Adrenal gland (tissue), 12 donors: ENCODE data around the gene UCP3. TPM values are rescaled to one million over a fixed set of nuclear protein-coding genes. Genes with fewer than 3 reads are reported as not detected.

Experiments
- DNase-seq, 7 donors: peaks; one replicate each; pipeline ENCODE4 v3.0.0-alpha.2; 2019 to 2020
- H3K27ac ChIP-seq, 5 donors: fragments of 200-600 bp; sonication (generic) in 4 of 5; 1 replicate in 3 of 5; 2 replicates in 2 of 5; pipeline versions ENCODE4 v1.5.1 to v1.8.0; 2016 to 2020; ENCODE audit warnings: mild to moderate bottlenecking in 1 of 5
- H3K27me3 ChIP-seq: fragments of 200-600 bp; 2 replicates; pipeline ENCODE4 v1.8.0; 2021
- H3K36me3 ChIP-seq, 2 donors: fragments of 200-600 bp; replicated peaks in 1 of 2; 1 replicate in 1 of 2; 2 replicates in 1 of 2; pipeline versions ENCODE4 v1.5.1 to v1.8.0; 2018 to 2022
- H3K4me1 ChIP-seq, 2 donors: fragments of 200-600 bp; replicated peaks in 1 of 2; 1 replicate in 1 of 2; 2 replicates in 1 of 2; pipeline versions ENCODE4 v1.5.1 to v1.8.0; 2018 to 2021
- H3K4me3 ChIP-seq, 4 donors: fragments of 200-600 bp; sonication (generic) in 3 of 4; one replicate each; pipeline ENCODE4 v1.5.1; 2016 to 2018
- H3K9me3 ChIP-seq, 3 donors: fragments of 200-600 bp; sonication (generic) in 1 of 3; replicated peaks in 1 of 3; 1 replicate in 2 of 3; 2 replicates in 1 of 3; pipeline versions ENCODE4 v1.5.1 to v1.8.0; 2016 to 2021
- POLR2A ChIP-seq, 2 donors: fragments of 450-650 bp; IDR thresholded peaks; one replicate each; pipeline ENCODE4 v1.6.1; 2017; ENCODE audit warnings: antibody characterized with exemption in 2 of 2, mild to moderate bottlenecking in 2 of 2, moderate library complexity in 1 of 2
- WGBS, 4 donors: extraction: QIAGEN DNeasy Blood & Tissue Kit in 2 of 4; methylation state at CpG; one replicate each; pipeline versions ENCODE4 v1.1.5 to v1.1.7; 2013 to 2017; 5-methylcytosine and 5-hydroxymethylcytosine counted together
- intact Hi-C, 2 donors: fragments of 100-400 bp; cut with DNase I; formaldehyde crosslinking; loops; one replicate each; pipeline versions ENCODE4 v1.14.1 to v1.15.0; 2022 to 2023
- polyA plus RNA-seq, 3 donors: library from polyadenylated mRNA; stranded (reverse); fragments of 200-250 nt in 2 of 3; fragments of 350-450 nt in 1 of 3; fragmentation: Illumina TruSeq in 1 of 3; extraction: RNeasy Lipid Tissue Mini Kit (QIAGEN cat#74804) in 1 of 3; gene quantifications; one replicate each; pipeline ENCODE4 v1.2.3, GENCODE V29; 2013 to 2014
- total RNA-seq, 9 donors: library from RNA; depleted of rRNA in 4 of 9; stranded (reverse); fragments of >200 nt in 4 of 9; fragments of 120-200 nt in 1 of 9; fragmentation: NEBNext Ultra II Directional in 1 of 9; extraction: Animal tissue kit (Norgen Biotek cat#: 25700) in 1 of 9; gene quantifications; one replicate each; pipeline versions ENCODE4 v1.1.0 to v1.2.4, GENCODE V29; 2013 to 2023
- TF ChIP-seq, protein P1 (sequence below), 6 experiments: fragments of 450-650 bp in 4 of 6; fragments of 200-600 bp in 2 of 6; sonication (generic) in 1 of 6; IDR thresholded peaks; 1 replicate in 5 of 6; 2 replicates in 1 of 6; pipeline versions ENCODE4 v1.5.1 to v1.8.0; 2016 to 2021; ENCODE audit warnings: antibody characterized with exemption in 6 of 6, mild to moderate bottlenecking in 2 of 6, moderate library complexity in 1 of 6
- donor health status: healthy with polysubstance abuse.
- donor health status: Bipolar disorder and iron deficiency.
- donor health status: DM: yes; HTN: yes; CAD: no.
- donor health status: DM: no; HTN: no; CAD: no.
- donor health status: DM: no; HTN: no; CAD: no.
- donor health status: DM: yes; HTN: yes; CAD: no.

Gene UCP3
- total and polyA plus RNA-seq, 12 donors = 0.36 to 6.3 (median 1.4) TPM

DNA sequence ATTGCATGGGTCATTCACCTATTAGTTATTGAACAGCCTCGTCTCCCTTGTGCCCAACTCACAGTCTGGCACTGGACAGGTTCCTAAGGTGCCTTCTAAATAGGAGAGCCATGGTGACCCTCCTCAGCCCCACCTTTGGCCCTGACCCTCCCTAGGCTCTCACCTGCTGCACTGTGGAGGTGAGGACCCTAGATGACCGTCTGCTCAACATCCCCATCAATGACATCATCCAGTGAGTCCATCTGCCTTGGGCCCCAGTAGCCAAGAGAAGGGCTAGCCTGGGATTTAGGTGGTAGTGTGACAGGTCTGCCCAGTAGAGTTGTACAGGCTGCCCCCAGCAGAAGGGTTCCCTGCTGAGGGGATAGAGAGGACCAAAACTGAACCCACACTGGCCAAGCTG lies 39.8 kb downstream of the UCP3 start:
- H3K4me3 ChIP-seq = no peak overlapping the region
- 47 to 80% (median 72%) methylated on average over 2 of the region's 2 CpGs for WGBS, 4 donors
- H3K36me3 ChIP-seq = no peaks in the 10 kb centered on the region
- DNase-seq = no peak
- intact Hi-C loops = loop anchor here (10.0 kb wide), 2 partner anchors 106 to 286 kb away; no protein-coding TSS in a partner anchor
- no peaks in the 10 kb centered on the region for H3K27me3 ChIP-seq
- H3K9me3 ChIP-seq = no peaks in the 10 kb centered on the region
- TF ChIP-seq, protein P1, sequence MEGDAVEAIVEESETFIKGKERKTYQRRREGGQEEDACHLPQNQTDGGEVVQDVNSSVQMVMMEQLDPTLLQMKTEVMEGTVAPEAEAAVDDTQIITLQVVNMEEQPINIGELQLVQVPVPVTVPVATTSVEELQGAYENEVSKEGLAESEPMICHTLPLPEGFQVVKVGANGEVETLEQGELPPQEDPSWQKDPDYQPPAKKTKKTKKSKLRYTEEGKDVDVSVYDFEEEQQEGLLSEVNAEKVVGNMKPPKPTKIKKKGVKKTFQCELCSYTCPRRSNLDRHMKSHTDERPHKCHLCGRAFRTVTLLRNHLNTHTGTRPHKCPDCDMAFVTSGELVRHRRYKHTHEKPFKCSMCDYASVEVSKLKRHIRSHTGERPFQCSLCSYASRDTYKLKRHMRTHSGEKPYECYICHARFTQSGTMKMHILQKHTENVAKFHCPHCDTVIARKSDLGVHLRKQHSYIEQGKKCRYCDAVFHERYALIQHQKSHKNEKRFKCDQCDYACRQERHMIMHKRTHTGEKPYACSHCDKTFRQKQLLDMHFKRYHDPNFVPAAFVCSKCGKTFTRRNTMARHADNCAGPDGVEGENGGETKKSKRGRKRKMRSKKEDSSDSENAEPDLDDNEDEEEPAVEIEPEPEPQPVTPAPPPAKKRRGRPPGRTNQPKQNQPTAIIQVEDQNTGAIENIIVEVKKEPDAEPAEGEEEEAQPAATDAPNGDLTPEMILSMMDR (IDR thresholded peaks at IDR 0.05) = no peak
- no peak for TF ChIP-seq POLR2A (IDR thresholded peaks at IDR 0.05)
- no peaks in the 10 kb centered on the region for H3K4me1 ChIP-seq
- H3K27ac ChIP-seq = no peak overlapping the region

DNA sequence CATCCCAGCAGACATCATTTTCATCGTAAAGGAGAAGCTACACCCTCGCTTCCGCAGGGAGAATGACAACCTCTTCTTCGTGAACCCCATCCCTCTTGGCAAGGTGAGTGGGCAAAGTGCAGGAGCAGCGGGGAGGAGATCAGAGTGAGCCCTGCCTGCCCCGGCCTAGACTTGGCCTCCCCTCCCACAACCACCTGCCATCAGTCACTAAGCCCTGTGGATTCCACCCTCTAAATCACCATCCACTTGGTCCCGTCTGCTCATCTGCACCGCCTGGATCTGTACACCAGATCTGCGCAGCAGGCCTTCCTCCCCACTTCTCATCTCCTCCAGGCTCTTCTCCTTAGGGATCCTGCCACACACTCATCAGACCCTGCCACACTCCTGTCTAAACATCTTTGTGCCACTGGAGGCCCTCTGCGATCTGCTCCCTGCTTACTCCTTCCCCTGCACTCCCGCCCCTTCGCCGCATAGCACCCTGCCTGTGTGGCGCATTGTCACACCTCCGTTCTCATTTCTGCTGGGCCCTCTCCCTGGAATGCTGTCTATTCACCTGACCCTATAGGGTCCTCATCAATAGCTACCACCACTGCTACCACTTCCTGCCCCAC lies 40.4 kb downstream of the UCP3 start:
- DNase-seq = no peak
- WGBS, 4 donors = 91 to 97% (median 95%) methylated on average over 15 of the region's 15 CpGs
- intact Hi-C loops = loop anchor here (10.0 kb wide), 2 partner anchors 106 to 286 kb away; no protein-coding TSS in a partner anchor
- H3K4me1 ChIP-seq = no peaks in the 10 kb centered on the region
- H3K36me3 ChIP-seq = no peaks in the 10 kb centered on the region
- H3K4me3 ChIP-seq = no peak overlapping the region
- H3K9me3 ChIP-seq = no peaks in the 10 kb centered on the region
- H3K27ac ChIP-seq = no peak overlapping the region
- no peaks in the 10 kb centered on the region for H3K27me3 ChIP-seq
- TF ChIP-seq, protein P1 (IDR thresholded peaks at IDR 0.05) = no peak
- no peak for TF ChIP-seq POLR2A (IDR thresholded peaks at IDR 0.05)

DNA sequence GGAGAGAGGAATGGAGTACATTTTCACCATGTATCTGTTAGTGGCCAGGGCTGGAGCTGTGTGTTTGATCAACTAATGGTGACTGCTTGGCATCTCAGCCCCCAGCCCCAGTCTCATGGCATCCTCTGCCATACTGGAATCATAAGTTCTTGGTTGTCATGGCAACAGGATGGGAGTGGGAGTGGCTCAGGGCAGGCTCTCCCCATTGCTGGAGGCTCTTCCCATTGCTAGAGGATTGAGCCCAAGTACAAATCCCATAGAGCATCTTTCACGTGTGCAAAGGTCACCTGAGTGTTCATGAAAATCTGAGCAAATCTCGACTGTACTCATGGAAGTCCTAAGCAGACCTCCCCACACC lies 43.1 kb downstream of the UCP3 start:
- no peak for DNase-seq
- Histone ChIP-seq H3K27ac (no peak overlapping the region), H3K4me3 (no peak overlapping the region), H3K9me3 (no peaks in the 10 kb centered on the region), H3K27me3 (no peaks in the 10 kb centered on the region), H3K36me3 (no peaks in the 10 kb centered on the region), H3K4me1 (no peaks in the 10 kb centered on the region)
- intact Hi-C loops = loop anchor here (10.0 kb wide), 2 partner anchors 109 to 289 kb away; no protein-coding TSS in a partner anchor
- TF ChIP-seq, protein P1 (IDR thresholded peaks at IDR 0.05) = no peak
- no peak for TF ChIP-seq POLR2A (IDR thresholded peaks at IDR 0.05)
- WGBS, 4 donors = 46 to 63% (median 55%) methylated on average over 2 of the region's 2 CpGs

DNA sequence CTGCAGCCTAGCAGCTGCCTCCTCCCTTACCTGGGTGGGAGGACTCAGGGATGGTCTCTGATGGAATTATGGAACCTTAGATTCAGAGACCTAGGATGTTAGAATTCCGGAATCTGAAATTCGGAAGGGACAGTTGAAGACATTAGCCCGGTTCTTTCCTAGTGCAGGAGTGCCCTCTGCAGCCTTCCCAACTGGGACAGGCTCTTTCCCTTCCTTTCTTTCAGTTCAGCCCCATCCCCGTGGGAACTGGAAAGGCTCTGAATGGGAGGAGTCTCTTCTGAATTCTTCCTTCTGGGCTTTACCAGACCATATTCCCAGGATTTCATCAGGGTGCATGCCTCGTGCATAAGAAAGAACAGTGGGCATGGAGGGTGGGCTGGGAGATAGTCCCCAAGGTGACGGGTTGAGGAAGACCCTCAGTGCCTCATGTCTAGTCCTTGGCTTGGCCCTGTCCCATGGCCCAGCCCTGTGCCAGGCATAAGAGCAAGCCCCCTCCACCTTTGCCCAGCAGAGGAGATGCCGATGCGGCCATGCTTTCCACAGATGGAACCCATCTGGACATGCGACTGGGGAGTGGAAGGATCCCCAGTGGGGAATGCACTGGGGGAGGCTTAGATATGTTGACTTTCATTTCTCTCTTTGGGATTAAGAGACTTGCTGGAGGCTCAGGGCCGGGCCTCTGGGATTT lies 43.7 kb downstream of the UCP3 start:
- intact Hi-C loops = loop anchor here (10.0 kb wide), 2 partner anchors 110 to 290 kb away; no protein-coding TSS in a partner anchor
- no peaks in the 10 kb centered on the region for H3K4me1 ChIP-seq
- no peaks in the 10 kb centered on the region for H3K9me3 ChIP-seq
- DNase-seq = peak in 1 of 7 donors; percentile 10
- TF ChIP-seq, protein P1 (IDR thresholded peaks at IDR 0.05) = no peak
- TF ChIP-seq POLR2A (IDR thresholded peaks at IDR 0.05) = no peak
- no peaks in the 10 kb centered on the region for H3K27me3 ChIP-seq
- 52 to 68% (median 62%) methylated on average over 9 to 10 of the region's 10 CpGs for WGBS, 4 donors
- H3K36me3 ChIP-seq = no peaks in the 10 kb centered on the region
- H3K4me3 ChIP-seq = no peak overlapping the region
- H3K27ac ChIP-seq = no peak overlapping the region
